Measurements from ENCODE around the gene KIF1A. TPM values are rescaled to one million over a fixed set of nuclear protein-coding genes. Genes with fewer than 3 reads are reported as not detected.

Gene KIF1A
- total and polyA plus RNA-seq, 10 of the 15 experiments (the other 5 are each of a cell fraction or from before 2014, with no cell fraction given) = 0.04 to 0.95 (median 0.06) TPM; not detected in 5

- TF ChIP-seq IRF5 (IDR thresholded peaks at IDR 0.05; ENCODE audit: borderline replicate concordance) (no peak), SREBF1 (IDR thresholded peaks at IDR 0.05; ENCODE audit: low read length) (no peak), RB1 (IDR thresholded peaks at IDR 0.05; ENCODE audit: borderline replicate concordance) (no peak), BCL11A (IDR thresholded peaks at IDR 0.05; ENCODE audit: low read depth, low read length) (no peak), CHD4 (IDR thresholded peaks at IDR 0.05) (no peak), GABPA (IDR thresholded peaks at IDR 0.05; ENCODE audit: low read depth) (no peak), MEF2A (IDR thresholded peaks at IDR 0.05; ENCODE audit: insufficient read depth, low read depth, low read length) (no peak), NR2C1 (IDR thresholded peaks at IDR 0.05) (no peak), IKZF1 (conservative IDR thresholded peaks at IDR 0.05) (no peak), EP300 (IDR thresholded peaks at IDR 0.05; ENCODE audit: borderline replicate concordance in 1 of 2, control insufficient read depth in 1 of 2, low read depth in 2 of 2, low read length in 2 of 2) (no peak)
Measured at GRCh38 chr2:240789051-240789453, 31.0 kb downstream of the KIF1A start (continued).

GRCh38 chr2:240788482-240788881 lies 31.5 kb downstream of the KIF1A start:
- Histone ChIP-seq H3K9ac (ENCODE audit: control insufficient read depth, insufficient read depth, low read length) (no peak overlapping the region), H3K4me3 (no peak overlapping the region), H2AFZ (ENCODE audit: control insufficient read depth, low read depth, low read length) (no peak overlapping the region), H3K4me2 (ENCODE audit: control insufficient read depth, insufficient read depth) (no peak overlapping the region), H3K36me3 (ENCODE audit: control insufficient read depth in 2 of 2, insufficient read depth in 2 of 2, low read length in 1 of 2) (no peaks in the 10 kb centered on the region), H3K4me1 (ENCODE audit: control insufficient read depth, insufficient read depth, low read length) (peaks cover 4% of the 10 kb centered on the region; the same call in 1 of the 2 replicates), H3K27ac (ENCODE audit: control insufficient read depth, insufficient read depth) (no peak overlapping the region), H3K27me3 (replicated peaks in 1 of 2; ENCODE audit: control insufficient read depth in 2 of 2, insufficient read depth in 2 of 2, low read length in 1 of 2) (no peaks in the 10 kb centered on the region), H3K79me2 (ENCODE audit: control insufficient read depth, insufficient read depth, low read length) (no peaks in the 10 kb centered on the region), H3K9me3 (replicated peaks; ENCODE audit: control insufficient read depth, insufficient read depth, low read length) (no peaks in the 10 kb centered on the region; the same call in 2 of the 3 replicates), H4K20me1 (ENCODE audit: control insufficient read depth, insufficient read depth) (no peaks in the 10 kb centered on the region)
- FAIRE-seq (no peak), ATAC-seq (no peak), DNase-seq (ENCODE audit: low read depth, low spot score) (no peak)
- ChIA-PET CTCF (no interaction called here), SMC1A (ENCODE audit: uncharacterized antibody, unreplicated experiment) (no interaction called here), RAD21 (ENCODE audit: unreplicated experiment) (no interaction called here), POLR2A (interaction anchor here (0.5 kb wide), 1 partner anchor 1124 kb away, joined by 3 read pairs; no protein-coding TSS in a partner anchor)
- no TSS peak for BruUV-seq (replicated peaks)
- in situ Hi-C loops (cut with MboI) = no loop called here
- intact Hi-C loops (cut with micrococcal nuclease; ENCODE audit: unreplicated experiment) = no loop called here
- WGBS (ENCODE audit: insufficient coverage, insufficient replicate concordance, low lambda C conversion rate, missing lambda C conversion rate) = 13% methylated on average over 4 of the region's 4 CpGs
- no peak for TF ChIP-seq KDM1A (IDR thresholded peaks at IDR 0.05; ENCODE audit: borderline replicate concordance)
- no peak for TF ChIP-seq CREB1 (IDR thresholded peaks at IDR 0.05; ENCODE audit: low read depth)
- TF ChIP-seq, protein P1, sequence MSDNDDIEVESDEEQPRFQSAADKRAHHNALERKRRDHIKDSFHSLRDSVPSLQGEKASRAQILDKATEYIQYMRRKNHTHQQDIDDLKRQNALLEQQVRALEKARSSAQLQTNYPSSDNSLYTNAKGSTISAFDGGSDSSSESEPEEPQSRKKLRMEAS (IDR thresholded peaks at IDR 0.05; ENCODE audit: low read depth, low read length) = no peak
- no peak for TF ChIP-seq TCF3 (IDR thresholded peaks at IDR 0.05; ENCODE audit: borderline replicate concordance, insufficient read depth, low read depth, low read length)
- no peak for TF ChIP-seq HSF1 (IDR thresholded peaks at IDR 0.05; ENCODE audit: low read depth, low read length)
- TF ChIP-seq ETV6 (conservative IDR thresholded peaks at IDR 0.05 in 1 of 2, IDR thresholded peaks at IDR 0.05 in 1 of 2; ENCODE audit: borderline replicate concordance in 1 of 2, low read depth in 1 of 2) = no peak
- no peak for TF ChIP-seq SKIL (IDR thresholded peaks at IDR 0.05; ENCODE audit: low read depth, poor library complexity, severe bottlenecking)
- no peak for TF ChIP-seq FOXM1 (IDR thresholded peaks at IDR 0.05; ENCODE audit: low read depth, low read length)
